Right lobe of liver (tissue), 4 donors: ENCODE measurements around the gene CYP1A1.

Experiments
- CTCF ChIP-seq, 4 donors: fragments of 200-600 bp in 3 of 4; fragments of 450-650 bp in 1 of 4; IDR thresholded peaks; one replicate each; pipeline versions ENCODE4 v1.5.1 to v1.8.0; 2016 to 2022; ENCODE audit warnings: antibody characterized with exemption in 4 of 4, mild to moderate bottlenecking in 2 of 4
- POLR2A ChIP-seq: fragments of 450-650 bp; IDR thresholded peaks from one replicate; pipeline ENCODE4 v1.6.1; 2017; ENCODE audit warnings: antibody characterized with exemption, mild to moderate bottlenecking
- donor health status: DM: no; HTN: no; CAD: no.
- donor health status: DM: no; HTN: no; CAD: no.
- donor health status: DM: no; HTN: yes; CAD: no.

GRCh38 chr15:74724570-74725224 is 631 bp downstream of the CYP1A1 start:
- TF ChIP-seq CTCF (IDR thresholded peaks at IDR 0.05) (no peak), POLR2A (no peak)
